ENCODE data around the gene CUL9. TPM values are rescaled to one million over a fixed set of nuclear protein-coding genes. Genes with fewer than 3 reads are reported as not detected.

Gene CUL9
- total RNA-seq, 2 donors from 2014 or later, result 14.6 to 17.4 TPM

DNA sequence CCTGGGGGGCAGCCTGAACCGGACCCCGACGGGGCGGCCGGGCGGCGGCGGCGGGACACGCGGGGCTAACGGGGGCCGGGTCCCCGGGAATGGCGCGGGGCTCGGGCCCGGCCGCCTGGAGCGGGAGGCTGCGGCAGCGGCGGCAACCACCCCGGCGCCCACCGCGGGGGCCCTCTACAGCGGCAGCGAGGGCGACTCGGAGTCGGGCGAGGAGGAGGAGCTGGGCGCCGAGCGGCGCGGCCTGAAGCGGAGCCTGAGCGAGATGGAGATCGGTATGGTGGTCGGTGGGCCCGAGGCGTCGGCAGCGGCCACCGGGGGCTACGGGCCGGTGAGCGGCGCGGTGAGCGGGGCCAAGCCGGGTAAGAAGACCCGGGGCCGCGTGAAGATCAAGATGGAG lies 10.3 kb upstream of the CUL9 start:
- DNase-seq (no peak), ATAC-seq (peak in 1 of 2 donors; percentile 0)
- intact Hi-C loops (cut with DNase I), result no loop called here

DNA sequence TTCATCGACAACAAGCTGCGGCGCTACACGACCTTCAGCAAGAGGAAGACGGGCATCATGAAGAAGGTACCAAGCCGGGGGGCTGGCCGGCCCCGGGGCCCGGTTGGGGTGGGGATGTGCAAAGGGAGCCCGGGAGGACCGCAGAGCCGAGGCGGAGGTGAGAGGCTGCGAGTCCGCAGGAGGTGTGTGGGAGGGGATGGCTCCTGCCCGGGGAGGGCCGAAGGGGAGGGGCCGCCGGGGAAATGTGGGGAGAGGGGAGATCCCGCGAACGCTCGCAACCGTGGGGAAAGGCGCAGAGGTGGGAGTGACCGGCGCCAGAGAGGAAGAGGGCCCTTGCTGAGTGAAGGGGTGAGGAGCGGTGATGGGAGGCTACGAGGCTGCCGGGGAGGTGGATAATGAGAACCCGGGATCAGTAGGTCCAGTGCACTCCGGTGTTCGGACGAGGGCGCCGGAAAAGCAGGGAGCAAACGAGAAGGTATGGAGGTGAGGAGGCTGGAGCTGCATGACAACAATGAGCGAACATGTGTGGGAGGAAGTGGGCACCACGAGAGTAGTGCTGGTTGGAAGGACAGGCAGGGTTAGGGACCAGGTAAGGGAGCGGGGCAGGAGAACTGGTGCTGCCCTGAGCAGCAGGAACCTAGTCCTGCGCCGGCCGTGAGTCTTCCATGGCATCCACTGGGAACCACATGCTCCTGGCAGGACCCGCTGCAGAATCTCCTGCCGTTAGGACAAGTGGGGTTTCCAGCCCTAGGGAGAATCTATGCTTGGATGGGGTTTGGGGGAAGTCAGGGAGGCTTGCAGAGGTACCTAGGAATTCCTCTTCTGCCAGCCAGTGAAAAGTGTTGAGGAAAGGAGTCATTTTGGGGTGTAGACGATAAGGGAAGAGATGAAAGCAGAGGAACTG lies 9.6 kb upstream of the CUL9 start:
- DNase-seq (peak; percentile 48), ATAC-seq (no peak)
- intact Hi-C loops (cut with DNase I), result no loop called here

DNA sequence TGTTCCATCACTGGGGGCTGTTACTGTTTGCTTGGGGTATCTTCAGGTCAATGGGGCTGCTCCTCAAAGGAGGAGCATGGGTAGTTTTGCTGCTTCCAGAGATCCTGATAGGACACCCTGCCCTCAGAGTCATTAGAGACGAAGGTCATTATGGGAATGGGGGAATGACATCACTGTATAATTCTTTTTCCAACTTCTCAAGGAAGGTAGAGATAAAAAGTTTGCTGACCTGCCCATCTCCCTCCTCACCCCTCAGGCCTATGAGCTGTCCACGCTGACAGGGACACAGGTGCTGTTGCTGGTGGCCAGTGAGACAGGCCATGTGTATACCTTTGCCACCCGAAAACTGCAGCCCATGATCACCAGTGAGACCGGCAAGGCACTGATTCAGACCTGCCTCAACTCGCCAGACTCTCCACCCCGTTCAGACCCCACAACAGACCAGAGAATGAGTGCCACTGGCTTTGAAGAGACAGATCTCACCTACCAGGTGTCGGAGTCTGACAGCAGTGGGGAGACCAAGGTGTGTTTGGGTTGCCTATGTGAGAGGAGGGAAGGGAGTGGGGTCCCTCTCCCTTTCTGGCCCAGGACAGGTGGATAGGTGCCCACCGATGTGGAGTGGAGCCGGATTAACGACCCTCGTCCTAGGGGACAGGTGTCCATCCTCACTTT lies 8.3 kb upstream of the CUL9 start:
- intact Hi-C loops (cut with DNase I), result no loop called here
- ATAC-seq (no peak), DNase-seq (no peak)

DNA sequence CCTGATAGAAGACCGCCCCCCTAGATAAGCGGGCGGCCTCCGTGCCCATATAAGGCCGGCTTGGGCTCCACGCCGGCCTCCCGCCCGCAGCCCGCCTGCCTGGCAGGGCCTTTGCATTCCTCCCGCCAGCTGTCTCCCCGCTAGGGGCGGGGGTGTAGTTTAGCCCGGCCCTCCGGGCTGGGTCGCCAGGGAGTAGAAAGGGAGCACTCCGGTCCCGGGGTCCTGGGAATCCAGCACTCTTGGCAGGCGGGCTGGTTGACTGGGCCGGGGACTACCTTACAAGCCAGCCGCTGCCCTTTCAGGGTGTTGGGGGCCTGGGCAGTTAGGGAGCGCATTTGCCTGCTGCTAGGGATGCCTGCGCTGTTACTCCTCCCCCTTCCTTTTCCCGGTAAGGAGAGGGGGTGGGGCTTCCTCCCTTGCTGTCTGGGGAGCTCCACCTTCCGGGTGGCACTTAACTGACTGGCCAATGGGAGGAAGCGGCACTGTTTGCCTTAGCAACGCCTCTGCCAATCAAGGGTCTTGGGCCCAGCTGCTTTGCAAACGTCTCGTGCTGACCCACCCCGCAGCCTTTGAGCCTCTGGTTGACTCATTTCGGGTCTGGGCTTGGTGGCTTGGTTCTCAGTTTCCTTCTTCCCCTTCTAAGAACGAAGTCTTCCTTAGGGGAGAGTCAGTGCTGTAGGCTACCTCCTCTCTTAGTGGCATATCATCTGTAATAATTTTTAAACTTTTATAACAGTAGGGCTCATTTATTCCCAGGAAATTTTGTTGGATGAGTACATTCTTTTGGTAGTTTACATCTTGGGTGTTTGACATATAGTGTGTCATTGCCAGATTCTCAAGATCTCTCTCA lies 7.5 kb upstream of the CUL9 start:
- ATAC-seq (peak; percentile 76 to 84), DNase-seq (peak; percentile 98)
- intact Hi-C loops (cut with DNase I), result no loop called here

DNA sequence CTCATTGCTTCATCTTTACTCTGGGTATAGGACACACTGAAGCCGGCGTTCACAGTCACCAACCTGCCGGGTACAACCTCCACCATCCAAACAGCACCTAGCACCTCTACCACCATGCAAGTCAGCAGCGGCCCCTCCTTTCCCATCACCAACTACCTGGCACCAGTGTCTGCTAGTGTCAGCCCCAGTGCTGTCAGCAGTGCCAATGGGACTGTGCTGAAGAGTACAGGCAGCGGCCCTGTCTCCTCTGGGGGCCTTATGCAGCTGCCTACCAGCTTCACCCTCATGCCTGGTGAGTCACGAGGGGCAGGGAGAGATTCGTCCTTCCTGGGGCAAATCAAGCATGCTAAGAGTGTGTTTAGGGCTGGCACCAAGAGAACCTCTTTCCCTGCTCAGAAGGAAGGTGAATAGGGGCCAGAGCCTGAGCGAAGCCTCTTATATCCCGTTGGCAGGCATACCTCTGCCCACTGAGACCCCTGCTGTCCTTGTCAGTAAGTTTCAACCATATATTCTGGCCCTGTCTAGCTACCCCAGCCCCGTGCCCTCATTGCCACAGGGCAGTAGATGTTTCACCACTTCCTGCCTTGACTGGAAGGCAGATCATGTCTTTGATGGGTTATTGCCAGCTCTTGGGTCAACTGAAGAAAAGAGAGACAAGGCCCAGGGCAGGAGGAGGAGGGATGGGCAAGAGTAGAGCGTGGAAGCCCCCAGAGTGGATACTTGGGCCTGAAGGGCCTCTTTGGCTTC lies 6.1 kb upstream of the CUL9 start:
- intact Hi-C loops (cut with DNase I), result no loop called here
- ATAC-seq (no peak), DNase-seq (no peak)

DNA sequence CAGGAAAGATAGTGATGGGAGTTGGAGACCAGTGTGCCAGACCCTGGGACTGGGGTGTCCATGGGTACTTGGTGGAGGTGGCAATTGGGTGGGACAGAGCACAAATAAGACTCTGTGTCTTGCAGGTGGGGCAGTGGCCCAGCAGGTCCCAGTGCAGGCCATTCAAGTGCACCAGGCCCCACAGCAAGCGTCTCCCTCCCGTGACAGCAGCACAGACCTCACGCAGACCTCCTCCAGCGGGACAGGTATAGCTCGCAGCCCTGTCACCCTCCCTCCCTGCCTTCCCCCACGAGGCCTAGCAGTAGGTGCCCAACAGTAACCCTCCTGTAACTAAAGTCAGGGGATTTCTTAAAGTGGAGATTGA lies 5.6 kb upstream of the CUL9 start:
- ATAC-seq (no peak), DNase-seq (no peak)
- intact Hi-C loops (cut with DNase I), result no loop called here

DNA sequence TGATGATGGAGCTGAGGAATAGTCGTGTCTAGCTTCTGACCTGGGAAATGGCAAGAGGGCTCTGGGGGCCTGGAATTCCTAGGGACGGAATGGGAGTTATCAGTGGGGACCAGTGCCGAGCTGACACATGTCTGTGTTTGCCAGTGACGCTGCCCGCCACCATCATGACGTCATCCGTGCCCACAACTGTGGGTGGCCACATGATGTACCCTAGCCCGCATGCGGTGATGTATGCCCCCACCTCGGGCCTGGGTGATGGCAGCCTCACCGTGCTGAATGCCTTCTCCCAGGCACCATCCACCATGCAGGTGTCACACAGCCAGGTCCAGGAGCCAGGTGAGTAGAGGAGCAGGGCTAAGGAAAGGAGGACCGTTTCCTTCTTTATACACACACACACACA lies 3.8 kb upstream of the CUL9 start:
- DNase-seq (no peak), ATAC-seq (no peak)
- intact Hi-C loops (cut with DNase I), result no loop called here

DNA sequence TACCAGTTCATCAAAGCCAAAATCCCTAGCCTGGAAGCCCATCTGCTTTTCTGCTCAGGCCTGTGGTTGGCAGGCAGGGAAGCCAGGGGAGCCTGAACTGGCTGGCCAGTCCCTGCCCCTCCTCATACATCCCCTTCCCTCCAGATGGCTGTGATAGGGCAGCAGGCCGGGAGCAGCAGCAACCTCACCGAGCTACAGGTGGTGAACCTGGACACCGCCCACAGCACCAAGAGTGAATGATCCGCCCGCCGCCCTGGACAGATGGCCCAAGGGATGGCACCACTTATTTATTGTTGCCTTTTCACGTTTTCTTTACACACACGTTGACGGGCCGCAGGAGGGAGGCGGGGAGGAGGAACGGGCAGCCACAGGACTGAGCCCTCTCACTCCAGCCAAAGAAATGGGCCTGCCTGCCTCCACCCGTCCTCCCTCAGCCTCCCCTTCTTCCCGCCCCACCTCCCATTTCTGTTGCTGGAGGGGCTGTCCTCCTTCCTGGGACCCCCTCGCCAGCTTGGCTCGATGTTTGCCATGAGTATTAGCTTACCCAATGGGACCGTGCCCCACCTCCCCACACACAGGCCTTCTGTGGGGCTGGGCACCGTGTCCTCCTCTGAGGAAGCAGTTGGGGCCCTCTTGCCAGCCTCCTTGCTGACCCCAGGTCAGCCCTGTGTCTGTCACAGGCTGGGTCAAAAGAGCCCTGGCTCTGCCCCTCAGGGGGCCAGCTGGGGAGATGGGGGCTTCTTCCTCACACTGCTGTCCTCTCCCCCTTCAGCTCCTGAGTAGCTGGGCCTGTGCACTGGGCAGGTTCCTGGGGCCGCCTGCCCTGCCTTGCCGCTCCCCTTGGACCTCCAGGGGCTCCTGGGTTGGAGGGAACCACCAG lies 2.8 kb upstream of the CUL9 start:
- DNase-seq, result no peak

DNA sequence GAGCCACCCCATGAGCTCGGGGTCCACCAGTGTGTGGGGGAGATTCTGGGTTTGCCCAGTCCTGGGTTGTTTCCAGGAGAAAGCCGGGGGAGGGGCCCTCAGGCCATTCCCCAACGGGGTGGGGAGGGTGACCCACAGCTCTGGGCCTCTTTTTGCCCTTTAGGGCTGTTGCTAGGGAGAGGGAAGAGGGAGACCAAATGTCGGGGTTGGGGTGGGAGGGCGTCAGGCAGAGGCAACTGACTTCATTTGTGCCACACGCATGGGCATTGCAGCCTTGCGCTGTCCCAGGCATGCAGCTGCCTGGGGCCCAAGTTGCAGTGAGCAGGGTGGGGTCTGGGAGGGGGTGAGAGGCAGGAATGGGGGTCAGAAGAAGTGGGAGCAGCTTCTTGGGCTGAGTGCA lies 1.9 kb upstream of the CUL9 start:
- ATAC-seq (no peak), DNase-seq (no peak)
- intact Hi-C loops (cut with DNase I), result no loop called here

More for the DNA sequence above, 2.8 kb upstream of the CUL9 start:
- intact Hi-C loops (cut with DNase I), result no loop called here
- ATAC-seq, result no peak

DNA sequence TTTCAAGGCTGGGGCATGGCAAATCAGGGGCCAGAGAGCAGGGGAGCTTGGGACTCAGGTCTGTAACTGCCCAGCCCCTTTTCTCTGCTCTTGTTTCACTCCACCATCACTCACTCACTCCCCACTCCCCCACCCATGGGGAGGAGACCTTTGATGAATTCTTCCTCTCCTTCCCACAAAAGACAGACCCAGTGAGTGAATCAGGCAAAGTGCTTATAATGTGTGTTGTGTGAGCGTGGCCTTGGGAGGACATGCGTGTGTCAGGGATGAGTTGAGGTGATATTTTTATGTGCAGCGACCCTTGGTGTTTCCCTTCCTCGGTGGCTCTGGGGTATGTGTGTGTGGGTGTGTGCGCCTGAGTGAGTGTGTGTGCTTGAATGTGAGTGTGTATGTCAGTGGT lies 1.0 kb upstream of the CUL9 start:
- ATAC-seq, result no peak
- intact Hi-C loops (cut with DNase I), result no loop called here
- DNase-seq, result no peak

DNA sequence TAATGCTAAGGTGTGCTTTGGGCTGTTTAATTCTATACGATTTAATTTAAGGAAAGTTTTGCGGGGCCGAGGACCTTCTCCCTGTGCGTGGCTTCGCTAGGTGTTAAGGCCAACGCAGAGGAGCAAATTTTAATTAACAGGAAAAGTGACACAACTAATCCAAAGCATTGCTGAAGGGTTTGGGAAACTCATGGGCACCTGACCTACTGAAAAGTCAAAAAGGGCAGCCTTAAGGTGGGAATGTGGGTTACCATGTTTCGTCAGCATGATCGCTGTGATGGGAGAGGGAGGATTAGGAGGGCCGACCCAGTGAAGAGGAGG lies 415 bp upstream of the CUL9 start:
- no peak for ATAC-seq
- intact Hi-C loops (cut with DNase I), result no loop called here
- DNase-seq, result no peak

DNA sequence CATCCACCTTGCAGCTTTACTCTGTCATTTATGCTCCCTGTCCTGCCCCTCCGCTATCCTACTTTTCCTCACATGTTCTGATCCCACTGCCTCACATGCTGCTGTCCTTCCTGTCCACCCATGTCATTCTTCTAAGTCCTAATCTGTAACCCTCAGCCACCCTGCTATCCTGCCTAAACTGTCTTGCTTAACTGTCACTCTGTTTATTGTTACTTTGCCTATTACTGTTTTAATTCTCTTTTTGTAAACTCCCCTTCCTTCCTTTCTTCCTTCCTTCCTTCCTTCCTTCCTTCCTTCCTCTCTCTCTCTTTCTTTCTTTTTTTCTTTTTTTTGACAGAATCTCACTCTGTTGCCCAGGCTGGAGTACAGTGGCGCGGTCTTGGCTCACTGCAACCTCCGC lies 1.4 kb downstream of the CUL9 start:
- no peak for DNase-seq
- ATAC-seq, result no peak
- intact Hi-C loops (cut with DNase I), result no loop called here

DNA sequence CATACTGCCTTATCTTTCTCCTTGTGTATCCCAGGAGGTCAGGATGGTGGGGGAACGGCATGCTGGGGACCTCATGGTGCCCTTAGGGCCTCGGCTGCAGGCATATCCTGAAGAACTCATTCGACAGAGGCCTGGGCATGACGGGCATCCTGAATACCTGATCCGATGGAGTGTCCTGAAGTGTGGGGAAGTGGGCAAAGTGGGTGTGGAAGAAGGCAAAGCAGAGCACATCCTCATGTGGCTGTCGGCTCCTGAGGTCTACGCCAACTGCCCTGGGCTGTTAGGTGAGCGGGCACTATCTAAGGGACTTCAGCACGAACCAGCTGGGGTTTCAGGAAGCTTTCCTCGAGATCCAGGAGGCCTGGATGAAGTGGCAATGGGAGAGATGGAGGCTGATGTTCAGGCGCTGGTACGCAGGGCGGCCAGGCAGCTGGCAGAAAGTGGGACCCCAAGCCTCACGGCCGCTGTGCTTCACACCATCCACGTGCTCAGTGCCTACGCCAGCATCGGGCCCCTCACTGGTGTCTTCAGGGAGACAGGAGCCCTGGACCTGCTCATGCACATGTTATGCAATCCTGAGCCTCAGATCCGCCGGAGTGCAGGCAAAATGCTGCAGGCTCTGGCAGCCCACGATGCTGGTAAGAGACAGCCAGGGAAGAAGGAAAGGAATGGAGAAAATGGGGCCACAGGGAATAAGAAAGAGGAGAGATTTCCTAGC lies 2.4 kb downstream of the CUL9 start:
- intact Hi-C loops (cut with DNase I), result no loop called here
- ATAC-seq (no peak), DNase-seq (no peak)

DNA sequence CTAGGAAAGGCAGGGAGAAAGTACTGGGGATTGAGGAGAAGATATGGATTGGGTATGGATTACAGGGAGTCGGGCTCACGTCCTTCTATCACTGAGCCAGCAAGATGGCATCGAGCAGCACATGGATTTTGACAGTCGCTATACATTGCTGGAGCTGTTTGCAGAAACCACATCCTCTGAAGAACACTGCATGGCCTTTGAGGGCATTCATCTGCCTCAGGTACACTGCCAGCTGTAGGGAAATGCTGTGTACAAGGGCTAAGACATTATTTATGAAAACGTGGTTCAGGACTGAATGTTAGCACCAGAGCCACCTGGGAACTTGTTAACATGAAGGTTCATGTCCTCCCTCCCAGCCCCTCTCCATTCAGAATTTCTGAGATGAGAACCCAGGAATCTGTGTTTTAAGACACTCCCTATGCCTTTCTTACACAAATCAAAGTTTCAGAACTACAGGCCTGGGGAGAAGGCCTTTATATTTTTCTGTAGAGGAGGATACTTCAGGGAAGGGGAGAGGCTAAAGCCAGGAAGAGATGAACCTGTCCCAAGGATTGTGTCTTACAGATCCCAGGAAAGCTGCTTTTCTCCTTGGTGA lies 3.5 kb downstream of the CUL9 start:
- no peak for DNase-seq
- intact Hi-C loops (cut with DNase I), result no loop called here
- ATAC-seq, result no peak

DNA sequence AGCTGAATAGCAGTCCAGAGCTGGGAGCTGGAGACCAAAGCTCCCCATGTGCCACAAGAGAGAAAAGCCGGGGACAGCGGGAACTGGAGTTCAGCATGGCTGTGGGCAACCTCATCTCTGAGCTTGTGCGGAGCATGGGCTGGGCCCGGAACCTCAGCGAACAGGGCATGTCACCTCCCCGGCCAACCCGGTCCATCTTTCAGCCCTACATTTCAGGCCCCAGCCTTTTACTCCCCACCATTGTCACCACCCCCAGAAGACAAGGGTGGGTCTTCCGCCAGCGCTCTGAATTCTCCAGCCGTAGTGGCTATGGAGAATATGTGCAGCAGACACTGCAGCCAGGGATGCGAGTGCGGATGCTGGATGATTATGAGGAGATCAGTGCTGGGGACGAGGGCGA lies 4.0 kb downstream of the CUL9 start:
- ATAC-seq, result no peak
- no peak for DNase-seq
- intact Hi-C loops (cut with DNase I), result no loop called here

DNA sequence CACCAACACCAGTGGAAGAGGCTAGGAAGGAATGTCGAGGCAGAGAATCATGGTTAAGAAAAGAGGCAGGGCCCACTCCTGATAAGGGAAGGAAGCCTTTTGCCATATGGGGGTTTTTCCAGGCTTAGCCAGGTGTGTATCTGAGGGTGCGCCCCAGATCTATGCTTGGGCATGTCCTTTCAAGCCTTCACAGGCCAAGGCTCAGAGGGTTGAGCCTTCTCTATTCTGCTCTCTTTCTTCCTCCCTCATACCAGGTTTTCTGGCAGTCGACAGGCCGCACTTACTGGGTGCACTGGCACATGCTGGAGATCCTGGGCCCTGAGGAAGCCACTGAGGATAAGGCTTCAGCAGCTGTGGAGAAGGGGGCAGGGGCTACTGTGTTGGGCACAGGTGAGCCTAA lies 4.7 kb downstream of the CUL9 start:
- ATAC-seq (no peak), DNase-seq (no peak)
- intact Hi-C loops (cut with DNase I), result no loop called here

DNA sequence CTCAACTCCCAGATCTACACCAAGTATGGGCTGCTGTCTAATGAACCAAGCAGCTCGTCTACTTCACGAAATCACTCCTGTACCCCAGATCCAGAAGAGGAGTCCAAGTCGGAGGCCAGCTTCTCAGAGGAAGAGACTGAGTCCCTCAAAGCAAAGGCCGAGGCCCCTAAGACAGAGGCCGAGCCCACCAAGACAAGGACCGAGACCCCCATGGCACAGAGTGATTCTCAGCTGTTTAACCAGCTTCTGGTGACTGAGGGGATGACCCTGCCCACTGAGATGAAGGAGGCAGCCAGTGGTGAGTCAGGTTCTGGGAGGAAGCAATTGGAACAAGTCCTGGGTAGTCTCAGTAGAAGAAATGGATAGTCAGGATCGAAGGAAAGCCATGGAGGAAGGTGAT lies 5.8 kb downstream of the CUL9 start:
- ATAC-seq, result no peak
- no peak for DNase-seq

DNA sequence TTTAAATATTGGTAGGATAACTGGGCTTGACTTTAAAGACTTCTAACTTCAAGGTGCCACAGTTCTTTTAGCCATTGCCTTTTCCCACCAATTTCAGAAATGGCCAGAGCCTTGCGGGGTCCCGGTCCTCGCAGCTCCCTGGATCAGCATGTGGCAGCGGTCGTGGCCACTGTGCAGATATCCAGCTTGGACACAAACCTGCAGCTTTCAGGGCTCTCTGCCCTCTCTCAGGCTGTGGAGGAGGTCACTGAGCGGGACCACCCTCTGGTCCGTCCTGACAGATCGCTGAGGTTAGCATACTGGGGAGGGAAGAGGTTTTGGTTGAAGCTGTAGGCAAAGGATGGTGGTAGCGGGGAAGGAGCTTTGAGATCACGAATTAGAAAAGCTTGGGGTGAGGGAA lies 6.4 kb downstream of the CUL9 start:
- intact Hi-C loops (cut with DNase I), result no loop called here
- DNase-seq (no peak), ATAC-seq (no peak)

More for the DNA sequence above, 5.8 kb downstream of the CUL9 start:
- intact Hi-C loops (cut with DNase I), result no loop called here
